CD4-positive, alpha-beta memory T cell (primary cell): ENCODE results near the gene FAM78A. TPM values are rescaled to one million over a fixed set of nuclear protein-coding genes. Genes with fewer than 3 reads are reported as not detected.
"Not testable (repeated sequence)": the region's sequence is repeated elsewhere in the genome, so short reads cannot be mapped to it uniquely, and the experiment has no call there.

Experiments
- CTCF ChIA-PET: fragments of 350-600 bp; sonication (Branson Sonifier 250); formaldehyde crosslinking; loops from one replicate; lab custom pipeline; 2021; ENCODE audit warnings: inconsistent platforms; ENCODE audit not compliant: partially characterized antibody; lab: Charles Lee
- POLR2A ChIA-PET: fragments of 350-600 bp; sonication (Branson Sonifier 250); formaldehyde crosslinking; loops from one replicate; lab custom pipeline; 2021; ENCODE audit not compliant: partially characterized antibody; lab: Charles Lee
- DNase-seq, 5 donors: peaks; one replicate each; pipeline versions ENCODE4 v3.0.0 to v3.0.0-alpha.2; 2020 to 2022; ENCODE audit warnings: mixed read lengths in 1 of 5
- H3K27ac ChIP-seq: one replicate; pipeline ENCODE4 v1.7.0; 2013; ENCODE audit warnings: low read depth, low read length
- H3K27me3 ChIP-seq: 2 replicates; pipeline ENCODE4 v1.7.0; 2013; ENCODE audit warnings: mild to moderate bottlenecking, low read length, moderate library complexity; ENCODE audit not compliant: insufficient read depth
- H3K36me3 ChIP-seq: 2 replicates; pipeline ENCODE4 v1.7.0; 2013; ENCODE audit warnings: mild to moderate bottlenecking, low read length, moderate library complexity; ENCODE audit not compliant: insufficient read depth
- H3K4me1 ChIP-seq: 2 replicates; pipeline ENCODE4 v1.7.0; 2013; ENCODE audit warnings: mild to moderate bottlenecking, low read length, moderate library complexity; ENCODE audit not compliant: insufficient read depth
- H3K4me3 ChIP-seq, 2 donors: one replicate each; pipeline ENCODE4 v1.7.0; 2013; ENCODE audit warnings: low read length in 2 of 2, mild to moderate bottlenecking in 1 of 2
- H3K9me3 ChIP-seq, 2 donors: one replicate each; pipeline ENCODE4 v1.7.0; 2013; ENCODE audit warnings: low read length in 2 of 2, control low read depth in 1 of 2; ENCODE audit not compliant: control insufficient read depth in 1 of 2
- H3K27ac Mint-ChIP-seq, 7 donors: one replicate each; pipeline ENCODE4 v1.8.0; 2020 to 2021; ENCODE audit warnings: mixed read lengths in 7 of 7, mild to moderate bottlenecking in 6 of 7, inconsistent platforms in 3 of 7, moderate library complexity in 3 of 7
- H3K27me3 Mint-ChIP-seq, 2 donors: one replicate each; pipeline ENCODE4 v1.8.0; 2020 to 2021; ENCODE audit warnings: mixed read lengths in 2 of 2
- H3K36me3 Mint-ChIP-seq, 2 donors: one replicate each; pipeline ENCODE4 v1.8.0; 2020 to 2021; ENCODE audit warnings: mixed read lengths in 2 of 2, inconsistent platforms in 1 of 2, mild to moderate bottlenecking in 1 of 2
- H3K4me1 Mint-ChIP-seq, 4 donors: one replicate each; pipeline ENCODE4 v1.8.0; 2020 to 2021; ENCODE audit warnings: mixed read lengths in 4 of 4, mild to moderate bottlenecking in 1 of 4
- H3K4me3 Mint-ChIP-seq, 8 donors: one replicate each; pipeline ENCODE4 v1.8.0; 2020 to 2021; ENCODE audit warnings: mixed read lengths in 8 of 8, mild to moderate bottlenecking in 7 of 8, moderate library complexity in 6 of 8, inconsistent platforms in 3 of 8
- H3K9me3 Mint-ChIP-seq, 8 donors: one replicate each; pipeline ENCODE4 v1.8.0; 2020 to 2021; ENCODE audit warnings: mixed read lengths in 8 of 8, mild to moderate bottlenecking in 5 of 8, inconsistent platforms in 3 of 8, moderate library complexity in 1 of 8
- intact Hi-C: fragments of 100-400 bp; cut with micrococcal nuclease; formaldehyde crosslinking; loops from one replicate; pipeline ENCODE4 v1.15.1; 2023
- polyA plus RNA-seq, 2 donors: library from polyadenylated mRNA; unstranded; fragments of 300-500 nt; fragmentation: Illumina TruSeq; gene quantifications; one replicate each; pipeline ENCODE4 v1.2.3, GENCODE V29; 2021
- total RNA-seq, 2 experiments: library from RNA; stranded (reverse); gene quantifications; one replicate each; pipeline ENCODE4 v1.2.3, GENCODE V29; 2021

The FAM78A gene
- total and polyA plus RNA-seq, 4 experiments from 2014 or later = 5.5 to 93.5 (median 61.3) TPM

GRCh38 chr9:131272212-131272611, 4.1 kb downstream of the FAM78A start:
- POLR2A ChIA-PET = interaction anchor here (0.5 to 22.4 kb wide), 6 partner anchors 2 to 101 kb away, joined by 3 to 1324 read pairs (median 122); partner anchors contain the start of gene FAM78A
- peaks cover 28 to 58% of the 10 kb centered on the region in 2 donors for H3K36me3 Mint-ChIP-seq
- peaks cover 45% of the 10 kb centered on the region for H3K4me1 ChIP-seq

GRCh38 chr9:131271506-131271931, 4.8 kb downstream of the FAM78A start:
- Histone ChIP-seq H3K36me3 (no peaks in the 10 kb centered on the region), H3K9me3 (no peaks in the 10 kb centered on the region), H3K4me3 (peak overlapping the region; percentile 31 to 91), H3K4me1 (peaks cover 52% of the 10 kb centered on the region), H3K27ac (peak overlapping the region; percentile 72), H3K27me3 (no peaks in the 10 kb centered on the region)
- H3K4me1 Mint-ChIP-seq = peaks cover 30 to 83% (median 43%) of the 10 kb centered on the region in 4 donors
- peak overlapping the region; percentile 93 to 99 (median 96) for H3K27ac Mint-ChIP-seq
- H3K9me3 Mint-ChIP-seq = no peaks in the 10 kb centered on the region
- H3K4me3 Mint-ChIP-seq = peak overlapping the region; percentile 96 to 100 (median 99)
- no peaks in the 10 kb centered on the region for H3K27me3 Mint-ChIP-seq
- ChIA-PET POLR2A (interaction anchor here (0.5 to 22.4 kb wide), 13 partner anchors 3 to 1672 kb away, joined by 3 to 1324 read pairs (median 4); partner anchors contain the start of gene FAM78A), CTCF (interaction anchor here (1.1 to 12.3 kb wide), 4 partner anchors 17 to 93 kb away, joined by 3 to 188 read pairs (median 15); no protein-coding TSS in a partner anchor)
- no peak for DNase-seq
- H3K36me3 Mint-ChIP-seq = peaks cover 28 to 62% of the 10 kb centered on the region in 2 donors
- intact Hi-C loops = loop anchor here (10.0 kb wide), 1 partner anchor 233 kb away; the partner anchor contains the start of gene POMT1

More at GRCh38 chr9:131272212-131272611, 4.1 kb downstream of the FAM78A start:
- peak overlapping the region; percentile 72 for H3K27ac ChIP-seq
- intact Hi-C loops = loop anchor here (10.0 kb wide), 1 partner anchor 233 kb away; the partner anchor contains the start of gene POMT1
- H3K36me3 ChIP-seq = no peaks in the 10 kb centered on the region
- Mint-ChIP-seq H3K4me1 (peaks cover 25 to 76% (median 38%) of the 10 kb centered on the region in 4 donors), H3K4me3 (peak overlapping the region; percentile 96 to 100 (median 99)), H3K27ac (peak overlapping the region; percentile 93 to 99 (median 96)), H3K9me3 (no peaks in the 10 kb centered on the region), H3K27me3 (no peaks in the 10 kb centered on the region)
- H3K4me3 ChIP-seq = peak overlapping the region; percentile 31 to 91
- H3K9me3 ChIP-seq = no peaks in the 10 kb centered on the region
- CTCF ChIA-PET = interaction anchor here (1.1 to 12.3 kb wide), 5 partner anchors 11 to 94 kb away, joined by 3 to 188 read pairs (median 13); no protein-coding TSS in a partner anchor
- H3K27me3 ChIP-seq = no peaks in the 10 kb centered on the region
- DNase-seq = no peak

GRCh38 chr9:131271016-131271273, 5.4 kb downstream of the FAM78A start:
- H3K36me3 Mint-ChIP-seq = peaks cover 29 to 62% of the 10 kb centered on the region in 2 donors
- peak overlapping the region; percentile 93 to 99 (median 96) for H3K27ac Mint-ChIP-seq

GRCh38 chr9:131270171-131271015, 5.9 kb downstream of the FAM78A start:
- POLR2A ChIA-PET = interaction anchor here (0.9 to 22.4 kb wide), 15 partner anchors 4 to 1082 kb away, joined by 3 to 1324 read pairs (median 4); partner anchors contain the start of genes FAM78A and NUP214
- Mint-ChIP-seq H3K27me3 (no peaks in the 10 kb centered on the region), H3K9me3 (no peaks in the 10 kb centered on the region), H3K36me3 (peaks cover 24 to 57% of the 10 kb centered on the region in 2 donors), H3K4me3 (peak overlapping the region; percentile 96 to 100 (median 99)), H3K4me1 (peaks cover 39 to 84% (median 52%) of the 10 kb centered on the region in 4 donors), H3K27ac (peak overlapping the region; percentile 93 to 99 (median 96))
- CTCF ChIA-PET = interaction anchor here (1.1 to 12.3 kb wide), 5 partner anchors 8 to 92 kb away, joined by 3 to 188 read pairs (median 13); no protein-coding TSS in a partner anchor
- intact Hi-C loops = loop anchor here (10.0 kb wide), 1 partner anchor 234 kb away; the partner anchor contains the start of gene POMT1
- Histone ChIP-seq H3K9me3 (no peaks in the 10 kb centered on the region), H3K4me3 (peak overlapping the region; percentile 31 to 91), H3K27ac (peak overlapping the region; percentile 72), H3K27me3 (no peaks in the 10 kb centered on the region), H3K36me3 (peaks cover 6% of the 10 kb centered on the region), H3K4me1 (peaks cover 63% of the 10 kb centered on the region)
- peak; percentile 49 to 76 (median 55) for DNase-seq

More at GRCh38 chr9:131271016-131271273, 5.4 kb downstream of the FAM78A start:
- not testable (repeated sequence) for H3K9me3 Mint-ChIP-seq, H3K36me3 ChIP-seq, DNase-seq, H3K9me3 ChIP-seq, H3K27me3 ChIP-seq, H3K27me3 Mint-ChIP-seq
- Mint-ChIP-seq H3K4me3 (peak overlapping the region; percentile 96 to 100 (median 99)), H3K4me1 (peaks cover 36 to 83% (median 49%) of the 10 kb centered on the region in 4 donors)
- peaks cover 58% of the 10 kb centered on the region for H3K4me1 ChIP-seq
- intact Hi-C loops = loop anchor here (10.0 kb wide), 1 partner anchor 234 kb away; the partner anchor contains the start of gene POMT1
- POLR2A ChIA-PET = interaction anchor here (0.9 to 22.4 kb wide), 14 partner anchors 4 to 1081 kb away, joined by 3 to 1324 read pairs (median 4); partner anchors contain the start of genes FAM78A and NUP214
- CTCF ChIA-PET = interaction anchor here (1.1 to 12.3 kb wide), 5 partner anchors 8 to 93 kb away, joined by 3 to 188 read pairs (median 13); no protein-coding TSS in a partner anchor
- H3K27ac ChIP-seq = peak overlapping the region; percentile 72
- H3K4me3 ChIP-seq = peak overlapping the region; percentile 31 to 91

GRCh38 chr9:131266266-131267229, 9.8 kb downstream of the FAM78A start:
- H3K4me1 ChIP-seq = peaks cover 84% of the 10 kb centered on the region
- Mint-ChIP-seq H3K36me3 (peaks cover 17 to 48% of the 10 kb centered on the region in 2 donors), H3K27me3 (no peaks in the 10 kb centered on the region), H3K4me3 (peak overlapping the region; percentile 81 to 100 (median 92)), H3K9me3 (no peaks in the 10 kb centered on the region), H3K27ac (peak overlapping the region; percentile 94 to 99 (median 97)), H3K4me1 (peaks cover 51 to 91% (median 67%) of the 10 kb centered on the region in 4 donors)
- H3K27ac ChIP-seq = peak overlapping the region; percentile 72
- H3K36me3 ChIP-seq = peaks cover 19% of the 10 kb centered on the region
- peak overlapping the region; percentile 61 to 62 for H3K4me3 ChIP-seq
- POLR2A ChIA-PET = interaction anchor here (1.5 to 22.4 kb wide), 4 partner anchors 5 to 142 kb away, joined by 4 to 1324 read pairs (median 780); partner anchors contain the start of genes FAM78A and NUP214
- intact Hi-C loops = no loop called here
- H3K27me3 ChIP-seq = no peaks in the 10 kb centered on the region
- CTCF ChIA-PET = interaction anchor here (1.1 to 12.3 kb wide), 2 partner anchors 9 to 12 kb away, joined by 3 to 188 read pairs; no protein-coding TSS in a partner anchor
- peak in 3 of 5 donors; percentile 41 to 71 (median 49) for DNase-seq
- no peaks in the 10 kb centered on the region for H3K9me3 ChIP-seq

- Histone ChIP-seq H3K27me3 (no peaks in the 10 kb centered on the region), H3K4me1 (peaks cover 74% of the 10 kb centered on the region), H3K36me3 (peaks cover 41% of the 10 kb centered on the region), H3K27ac (peak overlapping the region; percentile 72), H3K4me3 (peak overlapping the region in 1 of 2 donors; percentile 15), H3K9me3 (no peaks in the 10 kb centered on the region)
- no peaks in the 10 kb centered on the region for H3K9me3 Mint-ChIP-seq
- peak overlapping the region; percentile 83 to 99 (median 94) for H3K27ac Mint-ChIP-seq
- POLR2A ChIA-PET = interaction anchor here (0.7 to 22.4 kb wide), 7 partner anchors 9 to 109 kb away, joined by 3 to 1324 read pairs (median 3); partner anchors contain the start of gene FAM78A
- peak overlapping the region; percentile 54 to 99 (median 70) for H3K4me3 Mint-ChIP-seq
- intact Hi-C loops = no loop called here
- DNase-seq = peak in 2 of 5 donors; percentile 31 to 75
- H3K27me3 Mint-ChIP-seq = no peaks in the 10 kb centered on the region
- H3K36me3 Mint-ChIP-seq = peaks cover 34 to 58% of the 10 kb centered on the region in 2 donors
- peaks cover 35 to 78% (median 61%) of the 10 kb centered on the region in 4 donors for H3K4me1 Mint-ChIP-seq
- CTCF ChIA-PET = interaction anchor here (1.3 kb wide), 2 partner anchors 20 to 72 kb away, joined by 3 to 4 read pairs; no protein-coding TSS in a partner anchor
Observed at GRCh38 chr9:131264231-131264630, 12.1 kb downstream of the FAM78A start.
